ENCODE measurements around the gene BTG1.

BTG1 gene, protein sequence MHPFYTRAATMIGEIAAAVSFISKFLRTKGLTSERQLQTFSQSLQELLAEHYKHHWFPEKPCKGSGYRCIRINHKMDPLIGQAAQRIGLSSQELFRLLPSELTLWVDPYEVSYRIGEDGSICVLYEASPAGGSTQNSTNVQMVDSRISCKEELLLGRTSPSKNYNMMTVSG

DNA sequence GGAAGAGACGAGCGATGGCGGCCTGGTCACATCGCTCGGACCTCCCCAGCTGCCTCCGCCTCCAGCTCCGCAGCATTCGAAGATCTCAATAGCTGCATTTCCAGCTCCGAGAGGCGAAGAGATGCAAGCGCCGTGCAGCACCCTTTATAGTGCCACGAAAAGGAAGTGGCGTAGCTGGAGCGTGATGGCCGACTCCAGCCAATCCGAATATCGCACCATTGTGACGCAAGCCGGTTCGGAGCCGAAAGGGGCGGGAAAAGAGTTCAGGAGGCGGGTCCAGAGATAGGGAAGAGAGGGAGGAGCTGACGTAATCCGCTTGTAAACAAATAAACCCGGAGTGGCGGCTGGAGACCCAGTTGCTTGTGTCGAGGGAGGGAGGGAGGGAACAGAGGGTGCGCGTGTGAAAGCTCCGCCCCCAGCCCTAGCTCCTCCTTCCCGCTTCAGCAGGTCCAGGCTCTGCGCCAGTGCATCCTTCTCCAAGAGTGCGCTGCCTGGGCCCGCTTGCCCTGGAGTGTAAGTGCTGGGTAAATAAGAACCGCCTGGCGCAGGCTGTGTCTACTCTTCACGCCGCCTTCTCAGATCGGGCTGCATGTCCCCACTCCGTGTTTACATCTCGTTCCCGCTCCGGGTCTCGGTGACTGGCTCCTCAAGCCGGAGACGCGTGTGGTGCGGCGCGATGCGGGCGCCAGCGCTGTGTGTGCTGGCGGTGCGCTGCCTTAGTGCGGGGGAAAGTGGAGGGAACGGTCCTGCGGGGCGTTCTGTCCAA, at the start of gene BTG1:
BTG1 (minus strand) TSS at position 116 of the 766 bp plus-strand sequence. CDS start 311 bp downstream, outside the sequence.
- peak; percentile 100 for DNase-seq

DNA sequence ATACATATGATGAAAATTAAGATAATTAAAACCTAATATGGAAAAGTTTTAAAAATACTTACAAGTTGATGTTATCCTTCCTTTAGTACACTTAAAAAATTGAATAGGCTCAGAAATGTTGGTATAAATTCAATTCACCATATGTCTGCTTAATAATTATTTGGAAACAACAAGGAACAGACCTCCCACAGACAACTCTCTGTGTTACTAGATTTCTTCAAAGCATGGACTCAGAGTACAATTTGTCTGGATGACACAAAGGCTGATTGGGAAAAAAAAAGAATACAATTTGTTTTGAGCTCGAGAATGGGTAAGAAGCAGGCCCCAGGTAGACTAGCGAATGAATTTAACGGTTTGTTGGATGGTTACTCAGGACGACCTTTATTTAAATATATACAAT, 48.9 kb upstream of the BTG1 start:
- DNase-seq, result no peak

GRCh38 chr12:92193846-92194245, 48.2 kb upstream of the BTG1 start:
- no peak for DNase-seq

DNA sequence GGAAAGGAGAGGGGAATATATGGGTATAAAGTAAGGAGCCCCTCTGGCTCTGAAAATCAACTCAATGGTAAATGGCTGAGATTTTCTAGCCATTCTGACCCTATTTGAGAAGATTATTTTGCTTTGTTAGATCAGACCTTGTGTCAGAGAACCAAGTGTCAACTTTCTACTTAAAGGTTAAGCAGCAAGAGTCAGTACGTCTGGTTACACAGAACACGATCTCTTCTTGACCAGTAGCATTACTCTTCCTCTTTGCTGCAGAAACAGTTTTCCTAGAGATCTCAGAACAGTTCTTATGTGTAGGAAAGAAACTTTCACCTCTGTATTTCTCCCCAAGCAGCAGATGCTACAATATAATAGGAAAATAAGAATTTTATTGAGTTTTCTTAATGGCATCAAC, 47.4 kb upstream of the BTG1 start:
- DNase-seq, result no peak

- no peak for DNase-seq
Observed at GRCh38 chr12:92192360-92192759, 46.7 kb upstream of the BTG1 start.

DNA sequence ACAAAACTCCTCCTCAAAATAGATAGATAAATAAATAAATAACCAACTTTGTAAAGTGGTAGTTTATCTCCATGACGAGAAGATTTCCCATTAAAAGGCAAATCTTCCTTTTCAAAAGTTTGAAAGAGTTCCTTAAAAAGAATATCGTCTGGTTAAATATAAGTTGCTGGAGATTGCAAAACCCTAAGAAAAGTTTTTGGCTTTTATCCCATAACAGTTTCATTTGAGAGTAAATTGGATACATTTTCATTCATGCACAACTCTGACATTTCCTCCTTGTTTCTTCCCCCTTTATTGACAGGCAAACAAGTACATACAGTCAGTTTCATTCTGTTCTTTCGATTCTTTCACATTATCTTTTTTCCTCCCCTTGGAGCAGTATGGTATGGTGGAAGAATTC, 45.4 kb upstream of the BTG1 start:
- DNase-seq, result no peak

- no peak for DNase-seq
Observed at GRCh38 chr12:92188517-92189188, 43.0 kb upstream of the BTG1 start.

GRCh38 chr12:92186038-92186470, 40.4 kb upstream of the BTG1 start:
- DNase-seq, result no peak

DNA sequence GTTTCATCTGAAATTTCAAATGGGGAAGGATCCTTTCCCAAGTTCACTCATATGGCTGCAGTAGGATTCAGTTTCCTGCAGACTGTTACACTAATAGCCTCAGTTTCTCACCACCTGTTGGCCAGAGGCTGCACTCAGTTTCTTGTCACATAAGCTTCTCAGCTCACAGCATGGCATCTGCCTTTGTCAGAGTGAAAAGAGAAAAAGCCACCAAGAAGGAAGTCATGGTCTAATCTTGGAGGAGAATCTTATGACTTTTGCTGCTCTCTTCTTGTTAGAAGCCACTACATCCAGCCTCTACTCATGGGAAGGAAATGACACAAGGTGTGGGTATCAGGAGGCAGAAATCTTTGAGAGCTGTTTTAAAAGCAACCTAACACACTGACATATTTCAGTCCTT, 39.4 kb upstream of the BTG1 start:
- peak; percentile 80 for DNase-seq

DNA sequence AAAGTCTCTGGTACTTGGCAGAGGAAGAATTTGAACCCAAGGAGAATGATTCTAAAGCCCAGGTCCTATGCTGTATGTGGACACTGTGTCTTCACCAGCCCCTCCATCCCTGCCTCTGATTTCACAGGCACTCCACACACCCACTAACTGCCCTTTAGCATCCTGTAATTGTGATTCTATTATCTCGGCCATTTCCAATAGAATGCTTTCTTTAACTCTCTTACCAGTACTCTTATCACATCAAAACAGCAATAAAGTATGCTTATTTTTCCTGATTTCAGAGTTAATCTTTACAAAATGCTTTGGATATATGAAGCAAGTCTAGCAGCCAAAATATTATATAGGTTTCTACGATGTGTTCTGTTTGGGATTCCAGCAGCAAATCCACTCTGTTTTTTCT, 37.9 kb upstream of the BTG1 start:
- no peak for DNase-seq

- DNase-seq, result no peak
Observed at GRCh38 chr12:92178340-92178739, 32.7 kb upstream of the BTG1 start.

- no peak for DNase-seq
Observed at GRCh38 chr12:92176646-92177045, 31.0 kb upstream of the BTG1 start.

DNA sequence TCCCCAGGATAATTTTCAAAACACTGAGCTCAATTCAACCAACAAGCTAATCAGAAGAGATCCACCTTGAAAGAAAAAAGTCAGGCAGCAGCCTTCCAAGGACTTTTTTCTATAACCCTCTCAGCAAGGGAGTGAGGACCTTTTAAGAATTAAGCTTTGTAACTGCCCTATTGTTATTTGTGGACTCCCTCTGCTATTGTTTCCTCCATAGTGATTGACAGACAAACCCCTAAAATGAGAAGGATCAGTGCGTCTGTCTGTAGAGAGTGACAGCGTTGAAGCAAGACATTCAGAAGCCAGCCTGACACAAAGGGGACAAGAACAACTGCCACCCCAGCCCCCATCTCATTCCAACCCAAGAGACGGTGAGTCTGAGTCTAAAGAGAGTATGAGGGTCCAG, 30.3 kb upstream of the BTG1 start:
- no peak for DNase-seq

- no peak for DNase-seq
Observed at GRCh38 chr12:92170050-92170449, 24.4 kb upstream of the BTG1 start.

- no peak for DNase-seq
Observed at GRCh38 chr12:92167075-92167474, 21.4 kb upstream of the BTG1 start.

GRCh38 chr12:92164712-92165111, 19.1 kb upstream of the BTG1 start:
- no peak for DNase-seq

GRCh38 chr12:92162079-92162478, 16.4 kb upstream of the BTG1 start:
- no peak for DNase-seq

- no peak for DNase-seq
Observed at GRCh38 chr12:92158796-92159439, 13.3 kb upstream of the BTG1 start.

GRCh38 chr12:92156704-92157395, 11.2 kb upstream of the BTG1 start:
- DNase-seq, result no peak

DNA sequence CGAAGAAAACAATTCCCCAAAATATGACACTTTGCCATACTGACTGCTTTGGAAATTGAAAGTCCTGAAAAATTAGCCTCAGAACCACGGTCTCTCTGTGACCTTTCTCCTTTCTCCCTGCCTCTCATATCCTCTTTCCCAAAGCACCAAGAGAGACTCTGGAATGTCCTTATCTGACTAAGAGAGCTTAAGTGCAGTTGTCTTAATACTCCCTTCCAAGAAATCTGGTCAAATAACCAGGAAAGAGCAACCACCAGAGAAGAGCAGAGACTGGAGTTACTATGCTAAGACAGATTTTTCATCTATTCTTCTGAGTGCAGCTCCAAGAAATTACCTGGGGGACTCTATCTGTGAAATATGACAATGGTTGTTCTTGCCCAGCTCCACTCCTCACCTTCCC, 10.5 kb upstream of the BTG1 start:
- DNase-seq, result no peak

DNA sequence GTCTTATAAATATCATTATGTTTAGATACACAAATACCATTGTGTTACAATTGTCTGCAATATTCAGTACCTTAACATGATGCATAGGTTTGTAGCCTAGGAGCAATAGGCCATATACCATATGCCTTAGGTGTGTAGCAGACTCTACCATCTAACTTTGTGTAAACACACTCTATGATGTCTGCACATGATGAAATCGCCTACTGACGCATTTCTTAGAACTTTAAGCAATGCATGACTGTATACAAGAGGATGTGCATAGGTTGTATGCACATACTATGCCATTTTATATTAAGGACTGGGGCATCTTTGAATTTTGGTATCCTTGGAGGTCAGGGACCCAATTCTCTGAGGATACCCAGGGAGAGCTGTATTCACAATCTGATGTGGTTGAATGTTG, 10.1 kb upstream of the BTG1 start:
- no peak for DNase-seq

DNA sequence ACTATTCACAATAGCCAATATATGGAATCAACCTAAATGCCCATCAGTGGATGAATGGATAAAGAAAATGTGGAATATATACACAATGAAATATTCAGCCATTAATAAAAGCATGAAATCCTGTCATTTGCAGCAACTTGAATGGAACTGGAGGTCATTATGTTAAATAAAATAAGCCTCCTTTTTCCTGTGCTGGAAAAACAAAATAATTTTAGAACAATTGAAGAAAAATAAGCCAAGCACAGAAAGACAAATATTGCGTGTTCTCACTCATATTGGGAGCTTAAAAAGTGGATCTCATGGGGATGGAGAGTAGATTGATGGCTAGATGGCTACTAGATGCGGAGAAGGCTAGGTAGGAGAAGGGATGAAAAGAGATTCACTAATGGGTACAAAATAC, 6.3 kb upstream of the BTG1 start:
- no peak for DNase-seq

- DNase-seq, result no peak
Observed at GRCh38 chr12:92149563-92149962, 3.9 kb upstream of the BTG1 start.
